HG02943 (cell line): Measurements from ENCODE around the gene KISS1.
"Not testable (repeated sequence)": the region's sequence is repeated elsewhere in the genome, so short reads cannot be mapped to it uniquely, and the experiment has no call there.

Source experiments
- ATAC-seq: cut with Tn5 transposase; IDR thresholded peaks from one replicate; pipeline ENCODE4 v1.9.1; 2021; ENCODE audit warnings: mild to moderate bottlenecking, low read depth, moderate library complexity; ENCODE audit not compliant: unreplicated experiment

Gene KISS1, protein sequence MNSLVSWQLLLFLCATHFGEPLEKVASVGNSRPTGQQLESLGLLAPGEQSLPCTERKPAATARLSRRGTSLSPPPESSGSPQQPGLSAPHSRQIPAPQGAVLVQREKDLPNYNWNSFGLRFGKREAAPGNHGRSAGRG

DNA sequence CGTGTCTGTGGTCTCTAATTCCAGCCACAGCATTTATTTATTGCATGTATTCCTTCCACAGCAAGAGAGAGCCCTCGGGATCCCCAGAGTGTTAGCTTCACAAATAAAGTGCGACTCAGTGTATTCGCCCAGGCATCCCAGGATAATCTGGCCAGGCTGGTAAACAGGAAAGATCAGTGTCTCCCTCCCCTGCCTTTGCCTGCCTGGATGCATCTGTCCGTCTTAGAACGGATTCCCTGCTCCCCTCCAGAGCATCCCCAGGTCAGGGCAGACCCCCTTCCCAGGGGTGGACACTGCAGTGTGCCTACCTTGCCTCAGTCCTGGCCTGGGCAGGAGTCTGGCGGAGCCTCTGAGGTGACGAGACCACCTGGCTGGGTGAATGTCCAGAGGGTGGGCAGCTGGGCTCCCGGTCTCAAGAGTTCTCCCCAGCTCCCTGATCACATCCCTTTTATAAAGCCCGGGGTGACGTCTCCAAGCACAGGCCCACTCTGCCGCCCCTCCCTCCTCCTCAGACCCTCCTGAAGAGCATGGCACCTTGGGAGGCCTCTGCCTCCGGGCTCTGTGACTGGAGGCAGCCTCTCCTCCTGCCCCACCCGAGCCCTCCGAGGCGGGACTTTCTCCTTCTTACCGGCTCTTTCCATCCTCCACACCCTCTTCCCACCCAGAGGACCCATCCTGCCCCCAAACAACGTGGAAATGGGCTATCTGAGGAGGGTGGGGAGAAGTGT, at the start of gene KISS1:
Gene KISS1 (minus strand): TSS at position 424 of the 728 bp plus-strand sequence. CDS start 3,615 bp downstream, outside the sequence.
- ATAC-seq = no peak

DNA sequence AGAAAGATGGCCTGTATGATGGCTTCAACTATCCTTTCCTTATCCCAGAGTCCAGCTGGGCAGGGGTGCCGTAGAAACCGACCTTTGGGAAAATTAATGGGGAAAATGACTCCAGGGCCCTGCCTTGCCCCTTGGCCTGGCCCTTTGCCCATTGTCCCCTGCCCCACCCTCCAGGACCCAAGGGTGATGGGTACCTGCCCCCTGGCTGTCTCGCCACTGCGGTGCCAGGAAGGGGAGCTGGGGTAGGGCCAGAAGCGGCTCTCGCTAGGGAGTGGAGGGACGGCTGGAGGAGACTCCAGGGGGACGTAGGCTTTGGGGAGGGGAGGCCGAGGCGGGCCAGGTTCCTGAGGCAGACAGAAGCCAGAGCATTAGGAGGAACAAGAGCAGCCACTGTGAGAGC, 46.6 kb upstream of the KISS1 start:
- ATAC-seq = no peak

- ATAC-seq = no peak
Observed at GRCh38 chr1:204241914-204242313, 45.6 kb upstream of the KISS1 start.

GRCh38 chr1:204241050-204241449, 44.8 kb upstream of the KISS1 start:
- no peak for ATAC-seq

DNA sequence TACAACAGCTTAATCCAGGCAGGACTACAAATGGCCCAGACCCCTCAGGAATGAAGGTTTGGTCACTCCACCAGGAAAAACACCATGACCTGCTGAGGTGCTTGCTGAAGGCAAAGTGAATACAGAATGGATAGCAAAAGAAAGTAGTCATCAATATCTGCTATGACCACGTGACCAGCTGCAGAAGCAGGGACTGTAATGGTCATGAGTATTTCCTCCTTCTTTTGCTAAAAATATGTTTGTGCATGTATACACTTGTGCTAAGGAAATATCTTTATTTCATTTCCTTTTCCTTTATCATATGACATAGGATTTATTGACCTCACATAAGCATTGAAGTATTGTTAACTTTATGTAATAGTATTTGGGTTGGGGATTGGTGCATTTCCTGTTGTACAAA, 43.9 kb upstream of the KISS1 start:
- no peak for ATAC-seq

- ATAC-seq = not testable (repeated sequence)
Observed at GRCh38 chr1:204239401-204239800, 43.1 kb upstream of the KISS1 start.

DNA sequence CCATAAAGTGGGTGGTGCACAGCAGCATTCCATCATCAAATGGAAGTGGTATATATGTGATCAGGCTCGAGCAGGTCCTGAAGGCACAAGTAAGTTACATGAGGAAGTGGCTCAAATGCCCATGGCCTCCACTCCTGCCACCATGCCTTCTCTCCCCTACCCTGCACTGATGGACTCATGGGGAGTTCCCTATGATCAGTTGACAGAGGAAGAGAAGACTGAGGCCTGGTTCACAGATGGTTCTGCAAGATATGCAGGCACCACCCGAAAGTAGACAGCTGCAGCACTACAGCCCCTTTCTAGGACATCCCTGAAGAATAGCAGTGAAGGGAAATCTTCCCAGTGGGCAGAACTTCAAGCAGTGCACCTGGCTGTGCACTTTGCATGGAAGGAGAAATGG, 42.2 kb upstream of the KISS1 start:
- not testable (repeated sequence) for ATAC-seq

- not testable (repeated sequence) for ATAC-seq
Observed at GRCh38 chr1:204237515-204237914, 41.2 kb upstream of the KISS1 start.

- ATAC-seq = no peak
Observed at GRCh38 chr1:204232526-204232925, 36.2 kb upstream of the KISS1 start.

DNA sequence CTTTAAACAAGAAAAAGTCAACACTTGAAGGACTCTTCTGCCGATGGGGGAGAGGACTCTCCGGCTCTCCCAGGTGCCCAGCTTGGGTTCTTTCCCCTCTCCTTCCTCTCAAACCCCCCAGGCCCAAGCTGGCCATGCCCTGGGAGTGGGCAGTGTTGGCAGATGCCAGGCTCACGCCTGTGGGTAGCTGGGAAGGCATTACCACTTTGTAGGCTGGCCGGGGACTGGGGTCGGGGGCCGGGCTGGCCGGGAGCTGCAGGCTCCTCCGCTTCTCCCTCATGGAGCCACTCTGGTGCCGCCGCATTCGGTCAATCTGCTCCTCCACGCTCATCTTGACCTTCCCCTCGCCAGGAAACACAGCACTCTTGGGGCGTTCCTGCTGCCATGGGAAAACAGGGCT, 33.9 kb upstream of the KISS1 start:
- ATAC-seq = no peak

- ATAC-seq = no peak
Observed at GRCh38 chr1:204228896-204229295, 32.6 kb upstream of the KISS1 start.

DNA sequence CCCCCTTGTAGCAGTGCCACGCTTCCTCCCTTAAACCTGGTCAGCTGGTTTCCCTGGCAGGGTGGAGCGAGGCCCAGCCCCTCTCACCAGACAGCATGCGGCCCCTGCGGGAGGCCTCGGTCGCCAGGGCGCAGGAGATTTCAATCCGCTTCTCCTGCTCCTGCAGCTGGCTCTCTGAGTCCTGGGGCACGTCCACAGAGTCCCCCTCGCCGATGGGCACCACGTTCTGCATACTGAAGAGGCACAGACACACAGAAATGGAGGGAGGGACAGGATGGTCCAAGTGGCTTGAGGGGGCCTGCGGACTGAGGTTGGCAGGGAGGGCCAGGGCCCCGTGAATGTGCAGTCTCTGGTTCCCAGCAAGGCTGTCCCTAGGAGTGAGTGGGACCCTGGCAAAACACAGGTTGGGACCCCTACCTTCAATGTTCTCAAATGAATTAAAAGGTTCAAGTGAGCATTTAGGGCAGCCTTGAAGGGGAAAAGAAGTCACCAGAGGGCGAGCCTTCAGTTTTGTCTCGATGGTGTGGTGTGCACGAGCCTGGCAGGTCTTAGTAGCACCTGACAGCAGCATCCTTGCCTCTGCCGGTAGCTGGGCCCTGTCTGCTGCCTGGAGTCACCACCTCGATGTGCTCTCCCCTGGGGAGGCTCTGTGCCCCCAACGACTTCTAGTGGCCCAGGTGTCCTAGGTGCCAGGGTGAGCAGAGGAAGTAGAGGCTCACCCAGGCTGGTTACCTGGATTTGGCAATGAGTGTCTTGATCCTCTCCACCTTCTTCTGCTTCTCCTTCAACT, 31.9 kb upstream of the KISS1 start:
- no peak for ATAC-seq

GRCh38 chr1:204227351-204227750, 31.1 kb upstream of the KISS1 start:
- no peak for ATAC-seq

DNA sequence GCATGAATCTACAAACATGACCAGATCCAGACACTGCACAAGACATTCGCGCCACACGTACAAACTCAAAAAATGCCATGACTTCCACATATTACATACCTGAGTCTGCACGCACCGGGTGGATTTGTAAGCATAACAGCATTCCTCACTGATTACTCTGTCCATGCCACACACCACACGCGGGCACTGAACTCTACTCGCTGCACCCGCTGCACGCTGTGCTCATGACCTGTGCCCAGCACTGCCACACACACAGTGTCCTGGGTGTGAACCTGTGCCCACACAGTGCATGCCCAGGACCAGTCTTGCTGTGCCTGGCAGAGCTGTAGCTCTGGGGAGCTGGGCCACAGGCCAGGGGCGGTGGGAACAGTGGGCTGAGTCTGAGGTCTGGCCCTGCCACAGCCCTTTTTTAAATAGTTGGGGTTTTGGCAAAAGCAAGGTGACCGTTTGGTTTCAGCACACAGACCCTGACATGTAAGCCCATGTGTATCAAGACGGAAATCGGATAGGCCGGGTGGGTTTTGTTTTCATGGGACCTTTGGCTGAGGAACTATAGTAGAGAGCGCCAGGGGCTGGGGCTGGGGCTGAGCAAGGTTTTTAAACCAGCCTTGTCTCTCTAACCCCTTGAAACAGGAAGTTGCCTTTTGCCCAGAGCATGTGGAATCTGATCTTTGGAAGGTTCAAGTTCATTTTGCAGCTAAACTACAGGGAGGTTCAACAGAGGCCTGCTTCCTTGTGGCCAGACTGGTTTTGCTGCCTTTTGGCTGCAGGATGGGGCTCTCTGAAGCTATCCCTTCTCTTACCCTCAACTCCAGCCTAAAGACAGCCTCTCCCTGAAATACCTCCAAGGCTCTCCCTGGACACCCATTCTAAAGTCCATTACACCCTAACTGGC, 29.8 kb upstream of the KISS1 start:
- ATAC-seq = no peak

- ATAC-seq = no peak
Observed at GRCh38 chr1:204224655-204225054, 28.4 kb upstream of the KISS1 start.

DNA sequence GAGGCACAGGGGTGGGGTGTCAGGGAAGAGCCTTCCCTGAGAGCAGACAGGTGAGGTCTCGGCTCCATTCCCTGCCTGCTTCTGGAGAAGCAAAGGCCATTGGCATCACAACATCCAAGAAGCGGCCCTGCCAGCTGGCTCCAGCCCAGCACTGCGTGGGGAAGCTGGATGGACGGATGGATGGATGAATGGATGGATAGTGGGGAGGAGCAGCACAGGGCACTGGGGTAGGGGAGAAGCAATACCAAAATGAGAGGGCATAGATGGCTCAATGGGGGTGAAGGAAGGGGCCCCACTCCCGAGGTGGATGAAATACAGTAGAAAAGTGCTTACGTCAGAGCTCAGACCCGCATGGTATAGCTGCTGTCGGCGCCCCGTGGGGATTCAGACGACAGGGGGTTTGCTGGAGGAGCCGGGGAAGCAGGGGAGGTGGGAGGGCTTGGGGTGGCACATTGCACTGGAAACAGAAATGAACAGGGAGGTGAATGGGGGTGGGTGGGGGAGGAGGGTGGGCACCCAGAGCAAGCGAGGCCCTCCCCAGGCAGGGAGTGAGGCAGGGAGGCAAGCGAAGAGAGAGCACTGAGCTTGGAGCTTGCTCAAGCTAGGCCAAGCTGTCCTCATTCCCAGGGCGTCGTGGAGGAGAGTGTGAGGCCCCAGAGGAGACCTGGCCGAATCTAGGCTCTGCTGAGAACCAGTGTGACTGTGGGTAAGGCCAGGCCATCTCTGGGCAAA, 27.0 kb upstream of the KISS1 start:
- ATAC-seq = no peak

- no peak for ATAC-seq
Observed at GRCh38 chr1:204222764-204223055, 26.4 kb upstream of the KISS1 start.

DNA sequence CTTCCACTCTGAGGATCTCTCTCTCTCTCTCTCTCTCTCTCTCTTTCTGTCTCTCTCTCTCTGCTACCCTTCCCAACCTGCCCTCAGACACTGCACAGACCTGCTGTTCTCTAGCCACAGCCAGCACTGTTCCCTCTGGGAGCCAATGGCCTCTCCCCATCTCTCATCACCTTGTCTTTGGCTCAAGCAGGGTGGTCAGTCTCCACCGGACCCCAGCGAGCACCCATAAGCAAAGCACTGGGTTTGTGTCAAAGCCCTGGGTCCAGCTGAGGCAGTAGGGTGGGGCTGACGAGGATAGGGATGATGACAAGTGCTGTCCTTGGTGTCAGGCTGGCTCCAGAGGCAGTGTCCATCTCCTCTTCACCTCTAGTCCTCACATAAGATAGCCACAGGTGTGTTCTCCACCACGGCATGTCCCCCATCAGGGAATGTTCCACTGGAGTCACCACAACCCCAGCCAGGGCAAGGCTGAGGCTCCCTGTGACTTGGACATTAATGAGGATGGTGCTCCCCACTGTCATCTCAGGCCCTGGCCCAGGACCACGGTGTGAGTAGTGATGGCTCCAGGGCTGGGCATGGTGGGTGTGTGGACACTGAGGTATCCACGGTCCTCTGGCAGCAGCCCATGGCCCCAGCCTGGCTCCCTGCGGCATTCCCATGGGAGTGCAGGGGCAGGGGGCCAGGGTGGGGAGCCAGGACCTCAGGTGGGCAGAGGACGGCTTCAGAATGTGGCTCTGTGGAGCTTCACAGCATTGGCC, 25.9 kb upstream of the KISS1 start:
- no peak for ATAC-seq

DNA sequence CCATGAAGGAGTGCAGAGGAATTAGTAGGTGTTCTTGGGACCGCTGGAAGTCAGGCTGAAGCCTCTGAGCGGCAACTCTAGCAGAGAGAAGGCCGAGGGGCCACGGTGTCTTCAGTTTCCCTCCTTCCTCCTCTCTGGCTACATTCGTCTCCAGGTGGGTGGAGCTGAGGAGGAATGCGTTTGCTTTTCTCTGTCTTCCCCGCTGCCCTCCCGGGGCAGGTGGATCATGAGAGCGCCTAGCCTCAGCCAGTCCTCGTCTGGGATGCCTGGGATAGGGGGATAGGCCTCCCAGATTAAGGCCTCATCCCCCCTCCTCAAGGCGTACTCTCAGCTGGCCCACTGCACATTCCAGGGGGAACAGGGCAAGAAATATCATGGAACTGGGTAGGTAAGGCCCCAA, 25.0 kb upstream of the KISS1 start:
- no peak for ATAC-seq
